Cardiac muscle cell (in vitro differentiated cells and primary cell): Measurements from ENCODE around the gene CMTM8. TPM values are rescaled to one million over a fixed set of nuclear protein-coding genes. Genes with fewer than 3 reads are reported as not detected.

Experiments used
- DNase-seq, 2 donors: peaks; one replicate each; pipeline versions ENCODE4 v3.0.0 to v3.0.0-alpha.2; 2010 to 2017; ENCODE audit warnings: low read depth in 1 of 2, low spot score in 1 of 2
- H3K27ac ChIP-seq: fragments of 200-600 bp; sonication (generic); 2 replicates; pipeline ENCODE4 v1.5.1; 2016
- H3K27me3 ChIP-seq: fragments of 200-600 bp; sonication (generic); 2 replicates; pipeline ENCODE4 v1.6.0; 2016; ENCODE audit warnings: control low read depth
- H3K36me3 ChIP-seq: fragments of 200-600 bp; sonication (generic); 2 replicates; pipeline ENCODE4 v1.5.1; 2016; ENCODE audit warnings: control low read depth
- H3K4me1 ChIP-seq: fragments of 200-600 bp; sonication (generic); 2 replicates; pipeline ENCODE4 v1.8.1; 2017; ENCODE audit warnings: low read depth, mild to moderate bottlenecking, mixed run types
- H3K4me3 ChIP-seq: fragments of 200-600 bp; sonication (generic); 2 replicates; pipeline ENCODE4 v1.5.1; 2016; ENCODE audit warnings: mild to moderate bottlenecking
- H3K9me3 ChIP-seq: fragments of 200-600 bp; sonication (generic); 2 replicates; pipeline ENCODE4 v1.5.1; 2017; ENCODE audit warnings: low read depth, mild to moderate bottlenecking, control low read depth
- CTCF ChIP-seq: IDR thresholded peaks from 2 replicates; pipeline ENCODE4 v1.5.1; 2012; ENCODE audit warnings: low read depth, mild to moderate bottlenecking, low read length
- polyA plus RNA-seq: library from polyadenylated mRNA; unstranded; fragments of >200 nt; fragmentation: Nextera tagmentation; extraction: Ambion mirVana; gene quantifications from 2 replicates; pipeline ENCODE4 v1.2.1, GENCODE V29; 2016
- total RNA-seq: library from RNA; depleted of rRNA; stranded (reverse); fragments of >200 nt; gene quantifications from 2 replicates; pipeline ENCODE4 v1.2.3, GENCODE V29; 2016

The CMTM8 gene
- total and polyA plus RNA-seq, 2 experiments from 2014 or later = 6.9 to 12.5 TPM

GRCh38 chr3:32254268-32254667, 15.8 kb downstream of the CMTM8 start:
- DNase-seq = no peak
- no peak overlapping the region for H3K4me3 ChIP-seq
- no peak overlapping the region for H3K27ac ChIP-seq
- TF ChIP-seq CTCF = no peak
- H3K9me3 ChIP-seq = no peaks in the 10 kb centered on the region
- no peaks in the 10 kb centered on the region for H3K4me1 ChIP-seq
- H3K36me3 ChIP-seq = no peaks in the 10 kb centered on the region
- no peaks in the 10 kb centered on the region for H3K27me3 ChIP-seq

- DNase-seq = no peak
- Histone ChIP-seq H3K27me3 (no peaks in the 10 kb centered on the region), H3K4me1 (no peaks in the 10 kb centered on the region), H3K36me3 (no peaks in the 10 kb centered on the region), H3K9me3 (no peaks in the 10 kb centered on the region), H3K27ac (no peak overlapping the region), H3K4me3 (no peak overlapping the region)
- no peak for TF ChIP-seq CTCF
These were observed 16.9 kb downstream of the CMTM8 start for GRCh38 chr3:32255345-32255744.

GRCh38 chr3:32256206-32256605, 17.7 kb downstream of the CMTM8 start:
- no peaks in the 10 kb centered on the region for H3K9me3 ChIP-seq

GRCh38 chr3:32257042-32257441, 18.6 kb downstream of the CMTM8 start:
- Histone ChIP-seq H3K27me3 (no peaks in the 10 kb centered on the region), H3K9me3 (no peaks in the 10 kb centered on the region), H3K36me3 (no peaks in the 10 kb centered on the region), H3K4me1 (no peaks in the 10 kb centered on the region), H3K27ac (no peak overlapping the region), H3K4me3 (no peak overlapping the region)
- no peak for TF ChIP-seq CTCF
- DNase-seq = no peak

More at GRCh38 chr3:32256206-32256605, 17.7 kb downstream of the CMTM8 start:
- H3K36me3 ChIP-seq = no peaks in the 10 kb centered on the region
- H3K27ac ChIP-seq = no peak overlapping the region
- no peak overlapping the region for H3K4me3 ChIP-seq
- H3K4me1 ChIP-seq = no peaks in the 10 kb centered on the region
- no peak for DNase-seq
- no peak for TF ChIP-seq CTCF
- H3K27me3 ChIP-seq = no peaks in the 10 kb centered on the region

- Histone ChIP-seq H3K4me3 (no peak overlapping the region), H3K9me3 (no peaks in the 10 kb centered on the region), H3K36me3 (no peaks in the 10 kb centered on the region), H3K27ac (no peak overlapping the region), H3K4me1 (no peaks in the 10 kb centered on the region), H3K27me3 (no peaks in the 10 kb centered on the region)
- no peak for DNase-seq
- TF ChIP-seq CTCF = no peak
These were observed 19.4 kb downstream of the CMTM8 start for GRCh38 chr3:32257641-32258438.
